Caco-2 (cell line): ENCODE results near the gene PTGFRN. TPM values are rescaled to one million over a fixed set of nuclear protein-coding genes. Genes with fewer than 3 reads are reported as not detected.

Experiments
- BruUV-seq: library from RNA; stranded (reverse); fragments of 400-500 nt; replicated peaks from 2 replicates; lab custom pipeline; 2021; lab: Mats Ljungman, UMichigan
- CTCF ChIA-PET: fragments of 300-600 bp; sonication (Branson Sonifier 250); formaldehyde crosslinking; loops from one replicate; lab custom pipeline; 2022; ENCODE audit warnings: antibody characterized with exemption; lab: Charles Lee
- POLR2A ChIA-PET: fragments of 300-600 bp; sonication (Branson Sonifier 250); formaldehyde crosslinking; loops from one replicate; lab custom pipeline; 2022; ENCODE audit warnings: antibody characterized with exemption; lab: Charles Lee
- DNase-seq, 2 experiments: peaks; one replicate each; pipeline versions ENCODE4 v3.0.0 to v3.0.0-alpha.2; 2020 to 2022
- H3K27me3 ChIP-seq: replicated peaks from 2 replicates; pipeline ENCODE4 v1.6.0; 2011; ENCODE audit warnings: low read length; ENCODE audit not compliant: control insufficient read depth, insufficient read depth
- H3K36me3 ChIP-seq: 2 replicates; pipeline ENCODE4 v1.5.1; 2011; ENCODE audit warnings: low read length; ENCODE audit not compliant: control insufficient read depth, insufficient read depth
- H3K4me1 ChIP-seq: fragments of 250-450 bp; sonication (Bioruptor Pico); 2 replicates; pipeline ENCODE4 v1.5.1; 2020; ENCODE audit warnings: mild to moderate bottlenecking
- H3K4me3 ChIP-seq: 2 replicates; pipeline ENCODE4 v1.5.1; 2011; ENCODE audit warnings: low read depth, mild to moderate bottlenecking, control low read depth, low read length
- H3K9me3 ChIP-seq: fragments of 250-450 bp; sonication (Bioruptor Pico); 2 replicates; pipeline ENCODE4 v1.5.1; 2020; ENCODE audit warnings: mild to moderate bottlenecking, moderate library complexity
- H3K27ac Mint-ChIP-seq: one replicate; pipeline ENCODE4 v1.8.0; 2022; ENCODE audit warnings: mixed read lengths; ENCODE audit not compliant: unreplicated experiment
- H3K27me3 Mint-ChIP-seq: one replicate; pipeline ENCODE4 v1.8.0; 2022; ENCODE audit warnings: mixed read lengths; ENCODE audit not compliant: insufficient read depth, unreplicated experiment
- H3K36me3 Mint-ChIP-seq: one replicate; pipeline ENCODE4 v1.8.0; 2022; ENCODE audit warnings: mild to moderate bottlenecking, mixed read lengths; ENCODE audit not compliant: insufficient read depth, unreplicated experiment
- H3K4me1 Mint-ChIP-seq: one replicate; pipeline ENCODE4 v1.8.0; 2022; ENCODE audit warnings: low read depth, mixed read lengths; ENCODE audit not compliant: unreplicated experiment
- H3K4me3 Mint-ChIP-seq: one replicate; pipeline ENCODE4 v1.8.0; 2022; ENCODE audit warnings: mild to moderate bottlenecking, moderate library complexity, mixed read lengths; ENCODE audit not compliant: unreplicated experiment
- H3K9me3 Mint-ChIP-seq: one replicate; pipeline ENCODE4 v1.8.0; 2022; ENCODE audit warnings: mixed read lengths; ENCODE audit not compliant: unreplicated experiment
- intact Hi-C: fragments of 100-400 bp; cut with micrococcal nuclease; formaldehyde crosslinking; loops from one replicate; pipeline ENCODE4 v1.10.0; 2022; ENCODE audit not compliant: unreplicated experiment
- total RNA-seq: library from RNA; stranded (reverse); gene quantifications from 2 replicates; pipeline ENCODE4 v1.2.3, GENCODE V29; 2022
- TF ChIP-seq, protein P1 (sequence below), 2 experiments: fragments of 200-600 bp in 1 of 2; IDR thresholded peaks; 1 replicate in 1 of 2; 2 replicates in 1 of 2; pipeline versions ENCODE4 v1.5.1 to v1.8.0; 2011 to 2022; ENCODE audit warnings: antibody characterized with exemption in 1 of 2, control low read depth in 1 of 2, inconsistent platforms in 1 of 2, low read depth in 1 of 2, low read length in 1 of 2, mild to moderate bottlenecking in 1 of 2, moderate library complexity in 1 of 2; ENCODE audit not compliant: insufficient read depth in 1 of 2, severe bottlenecking in 1 of 2, unreplicated experiment in 1 of 2

Gene PTGFRN
- total RNA-seq, 1 experiment from 2014 or later, result 16.2 TPM

GRCh38 chr1:116940814-116941599, 31.3 kb downstream of the PTGFRN start:
- no peaks in the 10 kb centered on the region for H3K4me1 Mint-ChIP-seq

DNA sequence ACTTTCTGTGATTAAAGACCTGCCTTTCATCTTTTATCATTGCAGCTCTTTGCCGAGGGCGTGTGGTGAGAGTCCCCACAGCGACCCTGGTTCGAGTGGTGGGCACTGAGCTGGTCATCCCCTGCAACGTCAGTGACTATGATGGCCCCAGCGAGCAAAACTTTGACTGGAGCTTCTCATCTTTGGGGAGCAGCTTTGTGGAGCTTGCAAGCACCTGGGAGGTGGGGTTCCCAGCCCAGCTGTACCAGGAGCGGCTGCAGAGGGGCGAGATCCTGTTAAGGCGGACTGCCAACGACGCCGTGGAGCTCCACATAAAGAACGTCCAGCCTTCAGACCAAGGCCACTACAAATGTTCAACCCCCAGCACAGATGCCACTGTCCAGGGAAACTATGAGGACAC, 32.0 kb downstream of the PTGFRN start:
- BruUV-seq, result no TSS peak
- no peaks in the 10 kb centered on the region for H3K27me3 ChIP-seq
- no peaks in the 10 kb centered on the region for H3K9me3 ChIP-seq
- H3K4me3 ChIP-seq, result no peak overlapping the region
- POLR2A ChIA-PET, result no interaction called here
- Mint-ChIP-seq H3K9me3 (no peaks in the 10 kb centered on the region), H3K4me1 (no peaks in the 10 kb centered on the region), H3K27me3 (no peaks in the 10 kb centered on the region), H3K27ac (no peak overlapping the region), H3K36me3 (no peaks in the 10 kb centered on the region), H3K4me3 (no peak overlapping the region)
- TF ChIP-seq, protein P1, sequence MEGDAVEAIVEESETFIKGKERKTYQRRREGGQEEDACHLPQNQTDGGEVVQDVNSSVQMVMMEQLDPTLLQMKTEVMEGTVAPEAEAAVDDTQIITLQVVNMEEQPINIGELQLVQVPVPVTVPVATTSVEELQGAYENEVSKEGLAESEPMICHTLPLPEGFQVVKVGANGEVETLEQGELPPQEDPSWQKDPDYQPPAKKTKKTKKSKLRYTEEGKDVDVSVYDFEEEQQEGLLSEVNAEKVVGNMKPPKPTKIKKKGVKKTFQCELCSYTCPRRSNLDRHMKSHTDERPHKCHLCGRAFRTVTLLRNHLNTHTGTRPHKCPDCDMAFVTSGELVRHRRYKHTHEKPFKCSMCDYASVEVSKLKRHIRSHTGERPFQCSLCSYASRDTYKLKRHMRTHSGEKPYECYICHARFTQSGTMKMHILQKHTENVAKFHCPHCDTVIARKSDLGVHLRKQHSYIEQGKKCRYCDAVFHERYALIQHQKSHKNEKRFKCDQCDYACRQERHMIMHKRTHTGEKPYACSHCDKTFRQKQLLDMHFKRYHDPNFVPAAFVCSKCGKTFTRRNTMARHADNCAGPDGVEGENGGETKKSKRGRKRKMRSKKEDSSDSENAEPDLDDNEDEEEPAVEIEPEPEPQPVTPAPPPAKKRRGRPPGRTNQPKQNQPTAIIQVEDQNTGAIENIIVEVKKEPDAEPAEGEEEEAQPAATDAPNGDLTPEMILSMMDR (IDR thresholded peaks at IDR 0.05; ENCODE audit: insufficient read depth in 1 of 2, low read depth in 1 of 2, low read length in 1 of 2, severe bottlenecking in 1 of 2, unreplicated experiment in 1 of 2), result no peak
- CTCF ChIA-PET, result no interaction called here
- no peak for DNase-seq
- intact Hi-C loops, result no loop called here
- no peaks in the 10 kb centered on the region for H3K36me3 ChIP-seq
- no peaks in the 10 kb centered on the region for H3K4me1 ChIP-seq

More at GRCh38 chr1:116940814-116941599, 31.3 kb downstream of the PTGFRN start:
- BruUV-seq, result no TSS peak
- H3K36me3 ChIP-seq, result no peaks in the 10 kb centered on the region
- ChIA-PET CTCF (no interaction called here), POLR2A (no interaction called here)
- H3K36me3 Mint-ChIP-seq, result no peaks in the 10 kb centered on the region
- H3K27me3 ChIP-seq, result no peaks in the 10 kb centered on the region
- H3K4me1 ChIP-seq, result no peaks in the 10 kb centered on the region
- H3K4me3 ChIP-seq, result no peak overlapping the region
- H3K9me3 ChIP-seq, result no peaks in the 10 kb centered on the region
- no peaks in the 10 kb centered on the region for H3K9me3 Mint-ChIP-seq
- TF ChIP-seq, protein P1 (IDR thresholded peaks at IDR 0.05; ENCODE audit: insufficient read depth in 1 of 2, low read depth in 1 of 2, low read length in 1 of 2, severe bottlenecking in 1 of 2, unreplicated experiment in 1 of 2), result no peak
- no peak for DNase-seq
- no peaks in the 10 kb centered on the region for H3K27me3 Mint-ChIP-seq
- H3K4me3 Mint-ChIP-seq, result no peak overlapping the region
- intact Hi-C loops, result no loop called here
- H3K27ac Mint-ChIP-seq, result no peak overlapping the region

GRCh38 chr1:116942344-116942743, 32.6 kb downstream of the PTGFRN start:
- ChIA-PET CTCF (no interaction called here), POLR2A (no interaction called here)
- DNase-seq, result no peak
- intact Hi-C loops, result no loop called here
- H3K4me3 Mint-ChIP-seq, result no peak overlapping the region
- H3K4me1 Mint-ChIP-seq, result no peaks in the 10 kb centered on the region
- no peaks in the 10 kb centered on the region for H3K36me3 ChIP-seq
- no TSS peak for BruUV-seq
- no peaks in the 10 kb centered on the region for H3K27me3 Mint-ChIP-seq
- H3K4me1 ChIP-seq, result no peaks in the 10 kb centered on the region
- H3K27me3 ChIP-seq, result no peaks in the 10 kb centered on the region
- H3K27ac Mint-ChIP-seq, result no peak overlapping the region
- TF ChIP-seq, protein P1 (IDR thresholded peaks at IDR 0.05; ENCODE audit: insufficient read depth in 1 of 2, low read depth in 1 of 2, low read length in 1 of 2, severe bottlenecking in 1 of 2, unreplicated experiment in 1 of 2), result no peak
- no peaks in the 10 kb centered on the region for H3K9me3 ChIP-seq
- no peak overlapping the region for H3K4me3 ChIP-seq
- no peaks in the 10 kb centered on the region for H3K9me3 Mint-ChIP-seq
- no peaks in the 10 kb centered on the region for H3K36me3 Mint-ChIP-seq
